Thyroid gland (tissue), 4 donors: Measurements from ENCODE around the gene CSNK1E.

Experiments used
- POLR2A ChIP-seq, 2 donors: fragments of 450-650 bp; IDR thresholded peaks; one replicate each; pipeline ENCODE4 v1.6.1; 2017; ENCODE audit warnings: antibody characterized with exemption in 2 of 2, mild to moderate bottlenecking in 2 of 2, moderate library complexity in 1 of 2
- TF ChIP-seq, protein P1 (sequence below), 6 experiments: fragments of 200-600 bp in 3 of 6; fragments of 450-650 bp in 3 of 6; sonication (generic) in 3 of 6; IDR thresholded peaks; one replicate each; pipeline ENCODE4 v1.5.1; 2016 to 2019; ENCODE audit warnings: antibody characterized with exemption in 6 of 6, mild to moderate bottlenecking in 2 of 6, inconsistent platforms in 1 of 6, moderate library complexity in 1 of 6

DNA sequence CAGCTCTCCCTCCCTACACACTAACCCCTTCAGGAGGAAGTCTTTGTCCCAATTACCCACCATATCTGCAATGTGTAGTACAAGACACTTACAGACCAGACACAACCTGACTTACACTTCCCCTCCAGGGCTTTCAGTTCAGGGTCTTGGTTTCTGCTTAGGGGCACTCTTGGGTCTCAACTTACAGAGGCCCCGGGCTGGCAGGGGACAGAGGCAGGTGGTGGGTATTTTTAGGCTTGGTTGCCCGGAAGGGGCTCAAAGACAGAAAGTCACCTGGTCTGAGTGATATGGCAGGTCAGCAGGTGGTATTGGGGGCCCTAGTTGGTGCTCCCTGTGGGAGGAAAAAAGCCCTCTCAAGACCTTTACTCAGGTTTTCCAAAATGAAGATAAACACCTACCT, 41.1 kb downstream of the CSNK1E start:
- TF ChIP-seq POLR2A (IDR thresholded peaks at IDR 0.05): no peak
- TF ChIP-seq, protein P1, sequence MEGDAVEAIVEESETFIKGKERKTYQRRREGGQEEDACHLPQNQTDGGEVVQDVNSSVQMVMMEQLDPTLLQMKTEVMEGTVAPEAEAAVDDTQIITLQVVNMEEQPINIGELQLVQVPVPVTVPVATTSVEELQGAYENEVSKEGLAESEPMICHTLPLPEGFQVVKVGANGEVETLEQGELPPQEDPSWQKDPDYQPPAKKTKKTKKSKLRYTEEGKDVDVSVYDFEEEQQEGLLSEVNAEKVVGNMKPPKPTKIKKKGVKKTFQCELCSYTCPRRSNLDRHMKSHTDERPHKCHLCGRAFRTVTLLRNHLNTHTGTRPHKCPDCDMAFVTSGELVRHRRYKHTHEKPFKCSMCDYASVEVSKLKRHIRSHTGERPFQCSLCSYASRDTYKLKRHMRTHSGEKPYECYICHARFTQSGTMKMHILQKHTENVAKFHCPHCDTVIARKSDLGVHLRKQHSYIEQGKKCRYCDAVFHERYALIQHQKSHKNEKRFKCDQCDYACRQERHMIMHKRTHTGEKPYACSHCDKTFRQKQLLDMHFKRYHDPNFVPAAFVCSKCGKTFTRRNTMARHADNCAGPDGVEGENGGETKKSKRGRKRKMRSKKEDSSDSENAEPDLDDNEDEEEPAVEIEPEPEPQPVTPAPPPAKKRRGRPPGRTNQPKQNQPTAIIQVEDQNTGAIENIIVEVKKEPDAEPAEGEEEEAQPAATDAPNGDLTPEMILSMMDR (IDR thresholded peaks at IDR 0.05): no peak
